Measurements from ENCODE around the gene ABCD1.
"Not testable (repeated sequence)": the region's sequence is repeated elsewhere in the genome, so short reads cannot be mapped to it uniquely, and the experiment has no call there.

The ABCD1 gene

GRCh38 chrX:153736071-153736820 is 11.6 kb downstream of the ABCD1 start:
- DNase-seq: no peak

- DNase-seq: no peak
Observed at GRCh38 chrX:153736871-153737441, 12.3 kb downstream of the ABCD1 start.

GRCh38 chrX:153738056-153738605 is 13.5 kb downstream of the ABCD1 start:
- no peak for DNase-seq

GRCh38 chrX:153739754-153740486 is 15.3 kb downstream of the ABCD1 start:
- no peak for DNase-seq

- no peak for DNase-seq
Observed at GRCh38 chrX:153740631-153741222, 16.1 kb downstream of the ABCD1 start.

GRCh38 chrX:153741446-153741845 is 16.8 kb downstream of the ABCD1 start:
- no peak for DNase-seq

GRCh38 chrX:153742111-153742510 is 17.5 kb downstream of the ABCD1 start:
- DNase-seq: not testable (repeated sequence)

GRCh38 chrX:153742796-153743467 is 18.3 kb downstream of the ABCD1 start:
- not testable (repeated sequence) for DNase-seq

GRCh38 chrX:153743468-153744209 is 19.0 kb downstream of the ABCD1 start:
- DNase-seq: not testable (repeated sequence)

GRCh38 chrX:153744210-153745066 is 19.8 kb downstream of the ABCD1 start:
- no peak for DNase-seq

GRCh38 chrX:153745067-153745433 is 20.4 kb downstream of the ABCD1 start:
- not testable (repeated sequence) for DNase-seq

- no peak for DNase-seq
Observed at GRCh38 chrX:153746359-153746758, 21.7 kb downstream of the ABCD1 start.

- not testable (repeated sequence) for DNase-seq
Observed at GRCh38 chrX:153746991-153747390, 22.3 kb downstream of the ABCD1 start.

GRCh38 chrX:153749017-153749416 is 24.4 kb downstream of the ABCD1 start:
- DNase-seq: not testable (repeated sequence)

- no peak for DNase-seq
Observed at GRCh38 chrX:153750127-153750774, 25.6 kb downstream of the ABCD1 start.

- DNase-seq: no peak
Observed at GRCh38 chrX:153755136-153755535, 30.5 kb downstream of the ABCD1 start.

- DNase-seq: no peak
Observed at GRCh38 chrX:153761863-153762262, 37.2 kb downstream of the ABCD1 start.

- DNase-seq: no peak
Observed at GRCh38 chrX:153762626-153763173, 38.0 kb downstream of the ABCD1 start.

- no peak for DNase-seq
Observed at GRCh38 chrX:153763298-153763932, 38.8 kb downstream of the ABCD1 start.
